GM18873 (cell line): ENCODE results near the gene BET1L.
"Not testable (repeated sequence)": the region's sequence is repeated elsewhere in the genome, so short reads cannot be mapped to it uniquely, and the experiment has no call there.

Experiments
- ATAC-seq: cut with Tn5 transposase; IDR thresholded peaks from one replicate; pipeline ENCODE4 v1.9.1; 2021; ENCODE audit warnings: mild to moderate bottlenecking, moderate library complexity, moderate number of reproducible peaks; ENCODE audit not compliant: unreplicated experiment, low FRiP score

The BET1L gene

DNA sequence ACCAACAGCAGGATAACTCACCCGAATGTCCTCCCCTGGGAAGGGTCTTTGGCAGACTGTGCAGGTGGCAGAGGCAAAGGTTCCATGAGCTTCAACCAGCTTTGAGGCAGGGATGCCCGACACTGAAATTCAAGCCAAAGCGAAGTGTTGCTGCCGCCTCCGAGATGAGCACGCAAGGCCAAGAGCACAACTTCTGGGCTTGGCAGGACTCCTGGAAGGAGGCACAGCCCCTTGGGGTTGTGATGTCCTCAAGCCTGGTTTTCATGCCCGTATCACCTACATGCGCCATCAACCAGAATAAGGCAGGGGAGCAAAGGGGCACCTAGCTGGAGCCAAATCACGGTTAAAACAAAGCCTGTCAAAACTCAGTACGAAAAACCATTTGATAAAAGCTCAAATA is 23.2 kb upstream of the BET1L start:
- ATAC-seq: no peak

DNA sequence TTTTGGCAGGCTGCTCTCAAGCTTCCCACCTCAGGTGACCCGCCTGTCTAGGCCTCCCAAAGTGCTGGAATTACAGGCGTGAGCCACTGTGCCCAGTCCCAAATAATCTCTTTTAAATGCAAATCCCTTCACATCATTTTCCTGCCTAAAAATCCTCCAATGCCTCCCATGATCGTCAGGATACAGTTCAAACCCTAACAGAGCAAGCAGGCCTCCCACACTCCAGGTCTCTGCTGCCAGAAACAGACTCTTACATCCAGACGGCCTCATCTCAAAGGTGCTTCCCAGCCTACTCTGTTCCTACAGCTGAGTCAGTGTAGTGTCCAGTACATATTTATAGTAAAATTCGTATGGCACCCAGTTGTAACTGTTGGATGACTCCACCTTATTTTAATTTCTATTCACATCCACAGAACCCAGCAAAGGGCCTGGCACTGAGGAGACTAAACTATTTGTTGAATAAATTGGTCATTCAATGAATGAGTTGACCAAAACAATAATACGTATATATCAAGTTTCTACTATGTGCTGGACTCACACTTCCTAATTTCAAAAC is 20.7 kb upstream of the BET1L start:
- ATAC-seq: no peak

DNA sequence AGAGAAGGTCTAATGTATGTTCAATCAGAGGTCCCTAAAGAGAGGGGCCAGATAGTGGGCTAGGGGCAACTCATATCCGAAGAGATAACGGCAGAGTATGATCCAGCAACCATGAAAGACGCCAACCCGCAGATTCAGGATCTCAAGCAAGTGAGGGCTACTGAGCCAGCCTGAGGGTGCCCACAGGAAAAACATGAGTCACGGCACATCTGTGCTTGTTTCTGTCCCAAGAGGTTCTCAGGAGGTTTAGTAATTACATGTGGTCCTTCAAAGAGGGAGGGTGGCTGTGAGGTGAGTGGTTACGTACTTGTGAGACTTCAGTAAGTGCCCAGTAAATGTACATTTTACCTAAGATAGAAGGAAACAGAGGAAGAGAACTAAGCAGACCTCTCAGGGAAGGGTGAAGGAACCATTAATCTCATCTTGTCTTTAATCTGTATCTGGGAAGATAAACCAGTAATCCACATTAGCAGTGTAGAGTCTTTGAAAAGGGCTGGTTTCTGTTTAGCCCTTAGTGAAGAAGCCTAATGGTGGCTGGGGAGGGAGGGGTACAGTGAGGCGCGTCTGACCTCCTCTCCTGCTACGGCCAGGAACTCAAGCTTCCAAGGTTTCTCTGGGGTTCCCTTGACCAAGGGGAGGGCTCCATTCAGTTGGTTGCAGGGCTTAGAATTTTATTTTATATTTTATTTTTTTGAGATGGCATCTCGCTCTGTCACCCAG is 18.7 kb upstream of the BET1L start:
- ATAC-seq: peak; percentile 55

DNA sequence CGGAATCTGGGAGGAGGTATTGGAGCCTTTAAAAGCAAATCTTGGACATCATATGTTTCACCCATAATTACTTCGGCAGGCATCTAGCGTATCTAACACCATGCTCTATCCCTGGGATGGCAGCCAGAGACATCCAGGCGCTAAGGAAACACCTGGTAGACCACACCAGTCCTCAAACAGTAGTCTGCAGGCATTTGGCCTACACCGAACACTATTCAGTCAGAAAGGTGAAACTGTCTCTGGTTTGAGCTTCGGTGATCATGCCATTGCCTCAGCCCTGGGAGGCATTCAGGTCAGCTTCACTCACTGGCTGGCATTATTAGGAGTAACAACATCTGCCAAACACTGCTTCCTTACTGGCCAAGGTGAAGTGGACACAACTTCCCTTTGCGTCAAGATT is 17.2 kb upstream of the BET1L start:
- ATAC-seq: no peak

DNA sequence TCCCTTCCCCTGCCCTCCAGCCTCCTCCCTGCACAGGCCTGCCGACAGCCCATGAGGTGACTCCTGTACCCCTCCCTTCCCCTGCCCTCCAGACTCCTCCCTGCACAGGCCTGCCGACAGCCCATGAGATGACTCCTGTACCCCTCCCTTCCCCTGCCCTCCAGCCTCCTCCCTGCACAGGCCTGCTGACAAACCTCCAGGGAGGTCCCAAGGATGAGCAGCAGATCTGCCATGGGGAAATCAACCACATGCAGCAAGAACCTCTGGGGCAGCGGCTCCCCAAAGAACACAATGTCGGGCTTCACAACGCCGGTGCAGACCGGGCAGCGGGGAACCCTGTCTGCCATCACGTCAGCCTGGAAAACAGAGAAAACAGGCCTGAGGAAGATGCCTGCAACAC is 16.7 kb upstream of the BET1L start:
- ATAC-seq: no peak

DNA sequence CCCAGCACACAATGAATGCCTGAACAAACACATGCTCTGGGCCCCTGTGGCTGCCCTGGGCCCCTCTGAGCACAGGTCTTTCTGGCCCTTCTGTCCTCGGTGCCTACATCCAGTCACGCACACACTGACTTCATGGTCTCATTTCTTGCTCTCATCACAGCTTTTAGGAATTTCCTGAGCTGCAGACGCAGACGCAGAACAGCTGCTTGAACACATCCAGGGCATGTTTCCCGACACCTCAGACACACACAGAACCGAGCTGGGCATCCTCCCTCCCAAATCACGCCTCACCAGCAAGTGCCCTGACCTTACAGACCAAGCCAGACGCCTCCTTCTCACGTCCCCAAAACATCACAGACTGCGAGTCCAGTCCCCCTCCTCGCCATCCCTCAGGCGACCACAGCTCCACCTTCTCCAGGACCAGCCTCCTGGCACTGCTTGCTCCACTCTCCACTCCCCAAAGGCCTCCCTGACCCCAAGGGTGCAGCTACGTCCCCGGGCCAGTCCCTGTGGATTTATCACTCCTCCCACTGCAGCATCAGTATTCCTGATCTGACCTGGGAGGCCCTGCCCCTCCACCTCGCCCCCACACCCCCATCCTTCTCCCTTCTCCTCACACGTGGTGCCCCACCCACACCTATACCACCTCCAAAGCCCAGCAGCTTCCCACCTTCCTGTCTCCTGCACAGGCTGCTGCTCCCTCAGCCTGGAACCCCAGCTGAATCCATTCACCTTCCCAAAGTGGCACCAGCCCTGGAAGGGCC is 16.0 kb upstream of the BET1L start:
- no peak for ATAC-seq

DNA sequence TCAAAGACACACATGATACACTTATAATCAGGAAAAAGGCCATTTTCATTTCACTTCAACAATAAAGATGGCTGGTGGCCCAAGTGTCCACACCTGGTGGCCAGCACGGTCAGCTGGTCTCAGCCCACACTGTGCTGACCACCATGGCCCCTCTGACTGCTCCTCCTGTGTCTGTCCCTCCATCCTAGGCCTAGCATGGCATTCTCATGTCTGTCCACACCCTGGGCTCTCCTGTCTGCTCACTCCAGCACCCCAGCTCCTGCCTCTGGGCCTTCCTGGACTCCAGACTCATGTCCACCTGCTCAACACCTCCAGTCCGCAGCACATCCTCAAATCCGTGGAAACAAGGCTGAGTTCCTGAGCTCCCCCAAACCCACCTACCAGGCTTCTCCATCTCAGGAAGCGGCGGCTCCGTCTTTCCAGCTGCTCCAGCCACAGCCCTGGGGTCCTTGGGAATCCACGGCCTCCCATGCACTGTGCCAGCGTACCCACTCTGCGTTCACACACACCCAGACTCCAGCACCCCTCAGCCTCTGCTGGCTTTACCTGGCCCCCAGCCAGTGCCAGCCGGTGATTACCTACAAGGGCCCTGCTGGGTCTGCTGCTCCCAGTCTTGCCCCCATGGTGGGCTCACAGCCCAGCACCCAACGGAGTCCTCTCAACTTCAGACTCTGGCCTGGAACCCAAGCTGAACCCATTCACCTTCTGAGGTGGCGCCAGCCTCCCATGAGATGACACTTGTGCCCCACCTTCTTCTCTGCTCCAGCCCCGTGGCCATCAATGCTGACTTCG is 15.0 kb upstream of the BET1L start:
- ATAC-seq: no peak

DNA sequence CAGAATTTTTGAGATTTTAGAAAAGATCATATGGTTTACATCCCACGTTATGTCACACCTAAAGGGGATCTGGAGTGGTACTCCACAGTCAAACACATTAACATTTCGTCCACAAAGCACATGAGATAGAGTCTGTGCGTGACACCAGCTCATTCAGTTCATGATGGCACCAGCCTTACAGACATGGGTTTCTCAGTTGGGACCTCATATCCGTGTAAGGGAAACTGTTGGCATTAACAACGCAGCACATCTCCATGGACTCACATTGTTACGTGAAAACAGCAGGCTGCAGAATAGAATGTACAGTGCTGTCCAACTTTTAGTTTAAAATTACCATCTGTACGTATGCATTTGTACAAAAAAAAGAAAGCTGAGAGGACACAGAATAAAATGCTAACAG is 14.3 kb upstream of the BET1L start:
- no peak for ATAC-seq

DNA sequence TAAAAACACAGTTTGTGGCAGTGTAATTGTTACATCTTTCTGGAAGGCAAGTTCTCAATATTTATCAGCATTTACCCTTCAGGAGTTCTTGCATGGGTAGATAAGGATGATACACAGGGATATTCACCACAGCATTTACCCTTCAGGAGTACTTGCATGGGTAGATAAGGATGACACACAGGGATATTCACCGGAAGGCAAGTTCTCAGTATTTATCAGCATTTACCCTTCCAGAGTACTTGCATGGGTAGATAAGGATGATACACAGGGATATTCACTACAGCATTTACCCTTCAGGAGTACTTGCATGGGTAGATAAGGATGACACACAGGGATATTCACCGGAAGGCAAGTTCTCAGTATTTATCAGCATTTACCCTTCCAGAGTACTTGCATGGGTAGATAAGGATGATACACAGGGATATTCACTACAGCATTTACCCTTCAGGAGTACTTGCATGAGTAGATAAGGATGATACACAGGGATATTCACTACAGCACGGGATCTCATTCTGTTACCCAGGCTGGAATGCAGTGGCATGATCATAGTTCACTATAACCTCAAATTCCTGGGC is 13.5 kb upstream of the BET1L start:
- ATAC-seq: not testable (repeated sequence)

DNA sequence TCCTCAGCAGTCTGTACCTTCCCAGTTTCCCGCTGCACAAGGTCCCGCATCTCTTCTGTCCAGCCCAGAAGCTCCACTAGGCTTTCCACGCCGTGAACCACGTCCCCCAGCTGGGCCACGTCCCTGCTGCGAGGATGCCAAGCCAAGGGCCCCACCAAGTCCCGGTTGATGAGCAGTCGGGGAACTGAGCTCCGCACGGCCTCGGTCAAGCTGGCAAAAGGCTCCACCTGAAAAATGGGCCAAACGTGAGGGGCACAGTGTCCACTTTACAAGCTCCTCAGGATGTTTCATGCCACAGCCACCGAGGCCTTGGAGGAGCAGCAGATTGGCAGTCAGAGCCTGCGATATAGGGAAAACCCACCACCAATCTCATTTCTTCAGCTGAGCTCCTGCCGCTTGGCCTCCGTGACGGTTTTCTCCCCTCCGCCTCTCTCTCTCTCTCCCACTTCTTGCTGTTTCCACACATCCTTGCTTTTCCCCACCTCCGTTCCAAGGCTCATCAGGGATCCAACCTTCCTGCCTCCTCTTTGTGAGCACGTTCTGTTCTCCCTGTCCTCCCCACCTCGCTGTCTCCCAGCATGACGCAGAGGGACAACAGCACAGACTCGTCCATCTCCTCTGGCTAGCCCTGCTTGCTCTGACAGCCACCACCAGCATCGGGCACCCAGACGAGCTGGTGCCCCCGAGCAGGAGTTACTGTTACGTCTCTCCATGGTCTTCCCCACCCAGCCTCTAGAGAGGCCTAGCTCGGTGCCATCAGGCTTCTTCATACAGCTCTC is 11.8 kb upstream of the BET1L start:
- no peak for ATAC-seq

DNA sequence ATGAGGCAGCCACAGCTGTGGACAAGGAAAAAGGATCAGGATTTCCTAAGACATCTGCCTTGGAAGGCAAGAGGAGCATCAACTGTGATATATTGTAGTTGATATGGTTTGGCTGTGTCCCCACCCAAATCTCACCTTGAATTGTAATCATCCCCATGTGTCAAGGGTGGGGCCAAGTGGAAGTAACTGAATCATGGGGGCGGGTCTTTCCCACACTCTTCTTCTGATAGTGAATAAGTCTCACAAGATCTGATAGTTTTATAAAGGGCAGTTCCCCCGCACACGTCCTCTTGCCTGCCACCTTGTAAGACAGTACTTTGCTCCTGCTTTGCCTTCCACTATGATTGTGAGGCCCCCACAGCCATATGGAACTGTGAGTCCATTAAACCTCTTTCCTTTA is 10.5 kb upstream of the BET1L start:
- no peak for ATAC-seq

DNA sequence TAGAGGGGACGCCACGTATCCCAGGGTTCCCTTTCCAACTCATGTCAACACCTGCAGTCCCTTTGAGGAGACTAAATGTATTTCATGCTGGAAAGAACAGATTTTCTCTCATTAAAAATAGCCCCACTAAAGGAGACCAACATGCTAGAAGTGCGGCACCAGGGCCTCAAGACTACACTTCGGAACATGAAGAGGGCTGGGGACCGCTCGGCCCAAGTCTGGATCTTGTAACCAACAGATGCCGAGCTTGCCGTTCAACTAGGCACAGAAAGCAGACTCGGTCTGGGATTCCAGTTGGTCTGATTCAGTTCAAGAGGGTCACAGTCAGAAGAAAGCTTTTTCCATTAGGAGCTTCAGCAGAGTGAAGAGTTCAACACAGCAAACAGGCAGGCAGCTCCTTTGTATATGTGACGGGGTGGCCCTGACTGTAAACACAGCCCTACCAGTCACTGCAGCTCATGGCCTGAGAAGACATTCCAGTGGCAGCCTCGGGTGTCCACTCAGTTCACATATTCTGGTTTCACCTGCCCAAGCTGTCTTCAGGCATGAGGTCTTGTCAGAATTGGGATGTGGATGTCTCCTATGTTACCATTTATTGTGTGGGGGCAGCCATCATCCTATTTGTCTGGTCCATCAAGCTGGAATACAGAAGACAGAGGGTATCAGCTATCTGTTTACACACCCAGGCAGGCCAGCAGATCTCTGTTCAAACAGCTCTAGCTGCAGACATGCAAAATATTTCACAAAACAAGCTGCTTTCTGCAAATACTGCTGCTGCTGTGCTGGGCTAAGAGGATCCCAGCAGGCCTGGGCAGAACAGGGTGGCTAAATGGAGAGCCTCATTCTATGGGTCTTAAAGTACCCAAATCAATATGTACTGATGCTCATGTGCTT is 9.1 kb upstream of the BET1L start:
- no peak for ATAC-seq

DNA sequence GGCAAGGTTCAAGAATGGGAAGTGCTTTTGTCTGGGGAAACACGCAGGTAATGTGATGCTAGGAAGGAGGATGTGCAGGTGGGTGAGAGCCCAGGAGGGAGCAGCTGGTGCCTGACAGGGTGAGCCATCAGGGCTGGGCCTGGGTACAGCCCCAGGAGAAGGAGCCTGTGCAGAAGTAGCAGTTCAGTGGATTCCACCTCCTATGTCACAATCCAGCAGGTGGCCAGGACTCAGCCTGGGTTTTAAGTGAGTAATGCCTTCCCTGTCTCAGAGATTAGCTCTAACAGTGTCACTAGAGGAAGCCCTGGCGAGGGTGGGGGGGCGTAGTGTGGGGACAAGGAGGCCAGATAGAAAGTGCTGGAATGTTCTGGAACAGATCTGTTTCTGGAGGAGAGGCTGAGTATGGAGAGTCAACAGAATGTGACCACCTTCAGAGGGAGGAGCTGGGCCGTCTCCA is 8.4 kb upstream of the BET1L start:
- no peak for ATAC-seq

DNA sequence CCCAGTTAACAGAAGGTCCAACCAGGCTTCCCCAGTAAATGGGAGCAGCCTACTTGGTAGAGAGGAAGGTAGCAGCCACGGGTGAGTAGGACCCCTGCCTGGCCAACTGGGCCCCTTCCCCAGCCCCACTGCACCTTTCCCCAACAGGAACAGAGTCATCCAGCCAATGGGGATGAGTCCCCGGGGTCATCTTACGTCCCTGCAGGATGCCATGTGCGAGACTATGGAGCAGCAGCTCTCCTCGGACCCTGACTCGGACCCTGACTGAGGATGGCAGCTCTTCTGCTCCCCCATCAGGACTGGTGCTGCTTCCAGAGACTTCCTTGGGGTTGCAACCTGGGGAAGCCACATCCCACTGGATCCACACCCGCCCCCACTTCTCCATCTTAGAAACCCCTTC is 6.9 kb upstream of the BET1L start:
- ATAC-seq: no peak

DNA sequence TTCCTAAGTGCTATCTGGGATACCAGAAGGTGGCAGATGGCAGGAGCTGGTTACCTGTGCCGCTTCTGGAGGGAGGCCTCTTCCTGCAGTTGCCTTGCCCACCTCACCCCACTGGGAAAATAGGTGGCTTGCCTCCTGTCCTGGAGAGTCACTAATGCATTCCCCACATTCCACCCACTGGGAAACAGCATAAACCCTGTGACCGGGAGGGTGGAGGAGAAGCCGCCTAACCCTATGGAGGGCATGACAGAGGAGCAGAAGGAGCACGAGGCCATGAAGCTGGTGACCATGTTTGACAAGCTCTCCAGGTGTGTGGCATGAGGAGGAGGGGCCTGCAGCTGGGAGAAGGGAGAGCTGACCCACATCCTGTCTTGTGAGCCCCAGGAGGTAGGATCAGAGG is 5.9 kb upstream of the BET1L start:
- no peak for ATAC-seq

DNA sequence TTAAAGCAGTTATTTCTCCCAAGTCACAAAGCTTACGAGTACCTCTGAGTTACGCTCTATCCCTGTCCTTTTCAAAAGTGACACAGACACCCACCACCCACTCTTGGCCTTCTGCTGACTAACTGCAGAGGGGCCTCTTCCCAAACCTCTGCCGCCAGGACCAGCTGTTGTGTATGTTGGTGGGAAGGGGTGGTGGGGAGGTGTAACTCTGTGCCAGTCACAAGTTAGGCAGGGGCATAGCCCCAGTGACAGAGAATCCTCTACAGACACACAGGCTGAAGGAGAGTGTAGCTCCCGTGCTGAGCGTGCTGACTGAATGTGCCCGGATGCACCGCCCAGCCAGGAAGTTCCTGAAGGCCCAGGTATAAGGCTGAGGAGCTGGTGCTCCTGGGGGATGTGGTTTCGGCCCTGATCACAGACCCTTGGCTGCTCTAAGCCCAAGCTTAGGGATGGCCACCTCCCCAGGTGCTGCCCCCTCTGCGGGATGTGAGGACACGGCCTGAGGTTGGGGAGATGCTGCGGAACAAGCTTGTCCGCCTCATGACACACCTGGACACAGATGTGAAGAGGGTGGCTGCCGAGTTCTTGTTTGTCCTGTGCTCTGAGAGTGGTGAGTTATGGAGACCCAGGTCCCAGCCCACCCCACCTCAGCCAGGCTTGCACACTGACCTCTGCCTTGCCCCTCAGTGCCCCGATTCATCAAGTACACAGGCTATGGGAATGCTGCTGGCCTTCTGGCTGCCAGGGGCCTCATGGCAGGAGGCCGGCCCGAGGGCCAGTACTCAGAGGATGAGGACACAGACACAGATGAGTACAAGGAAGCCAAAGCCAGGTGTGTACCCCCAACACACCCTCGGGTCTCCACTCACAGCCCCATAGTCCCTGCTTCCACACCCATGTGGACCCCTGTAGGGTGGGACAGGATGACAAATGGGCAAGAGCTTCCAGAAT is 5.2 kb upstream of the BET1L start:
- no peak for ATAC-seq

DNA sequence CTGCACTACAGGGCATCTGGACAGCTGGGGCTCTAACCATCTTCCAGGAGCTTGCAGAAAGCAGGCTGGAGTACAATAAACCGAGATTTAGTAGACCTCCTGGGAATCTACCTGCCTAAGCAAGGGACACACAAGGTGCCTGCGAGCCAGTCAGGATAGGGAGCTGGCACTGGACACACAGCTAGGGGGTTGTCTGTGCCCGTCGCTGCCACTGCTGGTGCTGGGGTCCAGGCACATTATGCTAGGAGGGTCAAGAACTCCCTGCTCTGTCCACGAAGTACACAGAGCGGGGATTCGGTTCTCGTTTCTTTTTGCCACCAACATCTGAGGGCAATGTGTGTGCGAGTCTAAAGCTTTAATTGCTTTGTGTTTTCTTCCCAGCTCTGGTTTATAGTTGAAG is 4.5 kb upstream of the BET1L start:
- no peak for ATAC-seq

DNA sequence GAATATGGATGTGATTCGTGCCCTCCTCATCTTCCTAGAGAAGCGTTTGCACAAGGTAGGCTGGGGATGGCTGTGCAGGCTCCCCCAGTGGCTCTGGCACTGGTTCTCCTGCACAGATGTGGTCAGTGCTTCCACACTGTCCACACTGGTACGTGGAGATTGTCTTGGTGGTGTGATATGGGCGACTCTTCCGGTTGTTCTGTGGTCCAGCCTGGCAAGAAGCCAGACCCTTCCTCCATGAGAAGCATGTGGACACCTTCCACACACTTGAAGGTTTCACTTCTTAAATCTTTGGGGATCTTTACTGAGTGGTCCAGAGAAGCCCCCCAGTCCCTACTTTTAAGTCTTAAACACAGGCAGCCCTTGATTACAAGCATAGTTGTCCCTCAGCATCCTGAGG is 4.1 kb upstream of the BET1L start:
- no peak for ATAC-seq
